H9 (cell line): ENCODE measurements around the gene SMIM9. TPM values are rescaled to one million over a fixed set of nuclear protein-coding genes. Genes with fewer than 3 reads are reported as not detected.

ENCODE experiments used
- DNase-seq: peaks from one replicate; pipeline ENCODE4 v3.0.0-alpha.2; 2017
- H2AFZ ChIP-seq: one replicate; pipeline ENCODE4 v1.6.1; 2013; ENCODE audit warnings: mild to moderate bottlenecking, low read length, control low read depth, moderate library complexity
- H2AK5ac ChIP-seq: 2 replicates; pipeline ENCODE4 v1.6.1; 2013; ENCODE audit warnings: low read length, control low read depth, mixed read lengths; ENCODE audit not compliant: insufficient read length
- H2BK120ac ChIP-seq: one replicate; pipeline ENCODE4 v1.6.1; 2013; ENCODE audit warnings: low read depth, mild to moderate bottlenecking, low read length, control low read depth, inconsistent platforms; ENCODE audit not compliant: poor library complexity, severe bottlenecking
- H2BK12ac ChIP-seq: 2 replicates; pipeline ENCODE4 v1.6.1; 2013; ENCODE audit warnings: low read length, control low read depth, mixed read lengths, low read depth; ENCODE audit not compliant: insufficient read length
- H2BK15ac ChIP-seq: 2 replicates; pipeline ENCODE4 v1.6.1; 2013; ENCODE audit warnings: low read depth, low read length, control low read depth
- H2BK20ac ChIP-seq: one replicate; pipeline ENCODE4 v1.6.1; 2013; ENCODE audit warnings: low read depth, mild to moderate bottlenecking, low read length, control low read depth, inconsistent platforms; ENCODE audit not compliant: poor library complexity, severe bottlenecking
- H2BK5ac ChIP-seq: 2 replicates; pipeline ENCODE4 v1.6.1; 2013; ENCODE audit warnings: low read length, control low read depth, mixed read lengths; ENCODE audit not compliant: insufficient read length
- H3K14ac ChIP-seq: 2 replicates; pipeline ENCODE4 v1.6.1; 2013; ENCODE audit warnings: low read length, control low read depth; ENCODE audit not compliant: insufficient read depth
- H3K18ac ChIP-seq: 2 replicates; pipeline ENCODE4 v1.6.1; 2013; ENCODE audit warnings: low read depth, mild to moderate bottlenecking, mixed read lengths, low read length, control low read depth; ENCODE audit not compliant: insufficient read length
- H3K23ac ChIP-seq: 2 replicates; pipeline ENCODE4 v1.6.1; 2013; ENCODE audit warnings: low read length, control low read depth, mixed read lengths, low read depth; ENCODE audit not compliant: insufficient read length
- H3K23me2 ChIP-seq: 2 replicates; pipeline ENCODE4 v1.6.1; 2013; ENCODE audit warnings: low read depth, mild to moderate bottlenecking, mixed read lengths, low read length, control low read depth; ENCODE audit not compliant: insufficient read length, poor library complexity, severe bottlenecking
- H3K27ac ChIP-seq: 2 replicates; pipeline ENCODE4 v1.5.1; 2013; ENCODE audit warnings: low read length, control low read depth, mixed read lengths, low read depth; ENCODE audit not compliant: insufficient read length
- H3K27me3 ChIP-seq: 2 replicates; pipeline ENCODE4 v1.6.1; 2013; ENCODE audit warnings: low read length, control low read depth, inconsistent platforms; ENCODE audit not compliant: insufficient read depth
- H3K4ac ChIP-seq: 2 replicates; pipeline ENCODE4 v1.6.1; 2013; ENCODE audit warnings: low read depth, mild to moderate bottlenecking, control low read depth, inconsistent platforms, low read length, moderate library complexity
- H3K4me1 ChIP-seq: 2 replicates; pipeline ENCODE4 v1.6.1; 2013; ENCODE audit warnings: low read length, control low read depth, inconsistent platforms; ENCODE audit not compliant: insufficient read depth
- H3K4me2 ChIP-seq: 2 replicates; pipeline ENCODE4 v1.6.1; 2013; ENCODE audit warnings: low read length, control low read depth, mixed read lengths; ENCODE audit not compliant: insufficient read length, insufficient read depth
- H3K56ac ChIP-seq: 2 replicates; pipeline ENCODE4 v1.6.1; 2013; ENCODE audit warnings: low read depth, mild to moderate bottlenecking, mixed read lengths, low read length, control low read depth; ENCODE audit not compliant: insufficient read length
- H3K79me1 ChIP-seq: 2 replicates; pipeline ENCODE4 v1.6.1; 2013; ENCODE audit warnings: low read depth, mild to moderate bottlenecking, moderate library complexity, low read length, control low read depth, inconsistent platforms; ENCODE audit not compliant: insufficient read depth, poor library complexity, severe bottlenecking
- H3K79me2 ChIP-seq: 2 replicates; pipeline ENCODE4 v1.6.1; 2013; ENCODE audit warnings: low read length, control low read depth, inconsistent platforms; ENCODE audit not compliant: insufficient read depth
- H3K9ac ChIP-seq: 2 replicates; pipeline ENCODE4 v1.6.1; 2013; ENCODE audit warnings: low read length, control low read depth, mixed read lengths; ENCODE audit not compliant: insufficient read length; ENCODE audit errors: extremely low read depth
- H3K9me3 ChIP-seq: one replicate; pipeline ENCODE4 v1.6.1; 2013; ENCODE audit warnings: low read depth, low read length, inconsistent platforms; ENCODE audit not compliant: control insufficient read depth
- H3T11ph ChIP-seq: one replicate; pipeline ENCODE4 v1.6.1; 2013; ENCODE audit warnings: mild to moderate bottlenecking, low read length, control low read depth, inconsistent platforms
- H4K20me1 ChIP-seq: one replicate; pipeline ENCODE4 v1.6.1; 2013; ENCODE audit not compliant: control insufficient read depth, insufficient read length, insufficient read depth
- H4K5ac ChIP-seq: 2 replicates; pipeline ENCODE4 v1.6.1; 2013; ENCODE audit warnings: low read depth, mild to moderate bottlenecking, mixed read lengths, low read length, control low read depth; ENCODE audit not compliant: insufficient read length
- H4K8ac ChIP-seq: replicated peaks from 2 replicates; pipeline ENCODE4 v1.6.1; 2013; ENCODE audit warnings: low read length, control low read depth, mixed read lengths, low read depth; ENCODE audit not compliant: insufficient read length
- H4K91ac ChIP-seq: 2 replicates; pipeline ENCODE4 v1.6.1; 2013; ENCODE audit warnings: low read depth, mild to moderate bottlenecking, moderate library complexity, mixed read lengths, low read length, control low read depth; ENCODE audit not compliant: insufficient read length
- H3K27ac Mint-ChIP-seq, 3 experiments: 2 replicates in 2 of 3; 3 replicates in 1 of 3; pipeline ENCODE4 v1.8.0; 2020 to 2021; ENCODE audit warnings: mixed read lengths in 3 of 3, mild to moderate bottlenecking in 1 of 3, moderate library complexity in 1 of 3
- H3K27me3 Mint-ChIP-seq: 2 replicates; pipeline ENCODE4 v1.8.0; 2021; ENCODE audit warnings: low read depth, mild to moderate bottlenecking, moderate library complexity, mixed read lengths
- H3K36me3 Mint-ChIP-seq, 3 experiments: 2 replicates in 2 of 3; 3 replicates in 1 of 3; pipeline ENCODE4 v1.8.0; 2020 to 2021; ENCODE audit warnings: low read depth in 3 of 3, mixed read lengths in 3 of 3; ENCODE audit not compliant: insufficient read depth in 1 of 3
- H3K4me1 Mint-ChIP-seq, 2 experiments: 2 replicates each; pipeline ENCODE4 v1.8.0; 2020; ENCODE audit warnings: mixed read lengths in 2 of 2
- H3K4me3 Mint-ChIP-seq, 2 experiments: 2 replicates in 1 of 2; 3 replicates in 1 of 2; pipeline ENCODE4 v1.8.0; 2020 to 2021; ENCODE audit warnings: mild to moderate bottlenecking in 2 of 2, mixed read lengths in 2 of 2, moderate library complexity in 1 of 2
- H3K9me3 Mint-ChIP-seq, 2 experiments: 2 replicates in 1 of 2; 3 replicates in 1 of 2; pipeline ENCODE4 v1.8.0; 2020; ENCODE audit warnings: mild to moderate bottlenecking in 2 of 2, mixed read lengths in 2 of 2, moderate library complexity in 1 of 2
- WGBS: extraction: QIAGEN DNeasy Blood & Tissue Kit; methylation state at CpG from one replicate; pipeline ENCODE4 v1.1.7; 2013; ENCODE audit warnings: missing lambda C conversion rate, low lambda C conversion rate, mixed read lengths; ENCODE audit not compliant: insufficient read length; ENCODE audit errors: extremely low coverage; 5-methylcytosine and 5-hydroxymethylcytosine counted together
- total RNA-seq: library from RNA; stranded (reverse); gene quantifications from 2 replicates; pipeline ENCODE4 v1.2.1, GENCODE V29; 2021
- TF ChIP-seq, protein P1 (sequence below): fragments of 200-600 bp; sonication (generic); conservative IDR thresholded peaks from 3 replicates; pipeline ENCODE4 v1.8.0; 2021; ENCODE audit warnings: antibody characterized with exemption, mild to moderate bottlenecking

Gene SMIM9
- total RNA-seq, 1 experiment from 2014 or later = not detected

DNA sequence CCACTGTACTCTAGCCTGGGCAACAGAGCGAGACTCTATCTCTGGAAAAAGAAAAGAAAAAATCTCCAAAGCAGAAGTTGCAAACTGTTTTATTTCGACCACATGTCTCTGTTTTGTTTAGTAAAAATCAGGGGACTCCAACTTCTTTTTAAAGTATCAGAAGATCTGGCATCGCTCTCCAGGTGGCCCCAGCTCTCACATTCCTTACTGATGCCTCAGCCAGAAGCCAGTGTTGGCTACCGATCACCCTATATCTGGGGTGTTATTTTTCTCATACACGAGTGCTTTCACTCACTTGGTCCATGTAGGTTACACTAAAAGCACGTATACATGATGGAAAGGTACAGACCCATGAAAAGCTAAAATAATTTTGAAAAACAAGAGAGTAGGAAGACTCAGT lies 37.5 kb downstream of the SMIM9 start:
- H2BK5ac ChIP-seq = no peak overlapping the region
- H4K5ac ChIP-seq = no peak overlapping the region
- no peak overlapping the region for H3T11ph ChIP-seq
- DNase-seq = no peak
- H3K27ac Mint-ChIP-seq = no peak overlapping the region
- H3K9me3 ChIP-seq = peaks cover 42% of the 10 kb centered on the region
- H3K56ac ChIP-seq = no peak overlapping the region
- no peak overlapping the region for H2BK15ac ChIP-seq
- TF ChIP-seq, protein P1, sequence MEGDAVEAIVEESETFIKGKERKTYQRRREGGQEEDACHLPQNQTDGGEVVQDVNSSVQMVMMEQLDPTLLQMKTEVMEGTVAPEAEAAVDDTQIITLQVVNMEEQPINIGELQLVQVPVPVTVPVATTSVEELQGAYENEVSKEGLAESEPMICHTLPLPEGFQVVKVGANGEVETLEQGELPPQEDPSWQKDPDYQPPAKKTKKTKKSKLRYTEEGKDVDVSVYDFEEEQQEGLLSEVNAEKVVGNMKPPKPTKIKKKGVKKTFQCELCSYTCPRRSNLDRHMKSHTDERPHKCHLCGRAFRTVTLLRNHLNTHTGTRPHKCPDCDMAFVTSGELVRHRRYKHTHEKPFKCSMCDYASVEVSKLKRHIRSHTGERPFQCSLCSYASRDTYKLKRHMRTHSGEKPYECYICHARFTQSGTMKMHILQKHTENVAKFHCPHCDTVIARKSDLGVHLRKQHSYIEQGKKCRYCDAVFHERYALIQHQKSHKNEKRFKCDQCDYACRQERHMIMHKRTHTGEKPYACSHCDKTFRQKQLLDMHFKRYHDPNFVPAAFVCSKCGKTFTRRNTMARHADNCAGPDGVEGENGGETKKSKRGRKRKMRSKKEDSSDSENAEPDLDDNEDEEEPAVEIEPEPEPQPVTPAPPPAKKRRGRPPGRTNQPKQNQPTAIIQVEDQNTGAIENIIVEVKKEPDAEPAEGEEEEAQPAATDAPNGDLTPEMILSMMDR = no peak
- no peak overlapping the region for H3K23ac ChIP-seq
- no peak overlapping the region for H3K14ac ChIP-seq
- H3K9me3 Mint-ChIP-seq = peaks cover 70 to 72% of the 10 kb centered on the region in 2 experiments
- peaks cover 7% of the 10 kb centered on the region for H3K27me3 Mint-ChIP-seq
- peaks cover 2% of the 10 kb centered on the region for H3K23me2 ChIP-seq
- H3K9ac ChIP-seq = no peak overlapping the region
- no peak overlapping the region for H2BK20ac ChIP-seq
- no peaks in the 10 kb centered on the region; the same call in 1 of the 2 replicates for H3K79me2 ChIP-seq
- no peaks in the 10 kb centered on the region for H4K20me1 ChIP-seq
- H2AK5ac ChIP-seq = no peak overlapping the region
- no peak overlapping the region for H3K18ac ChIP-seq
- no peak overlapping the region for H4K8ac ChIP-seq
- WGBS = no CpG with 5 or more reads among the region's 6 CpGs
- H2BK120ac ChIP-seq = no peak overlapping the region
- H3K27ac ChIP-seq = no peak overlapping the region
- no peak overlapping the region for H3K4me2 ChIP-seq
- H2BK12ac ChIP-seq = no peak overlapping the region
- peaks cover 0 to 6% (median 1%) of the 10 kb centered on the region in 3 experiments; a peak in 5 of 7 replicates for H3K36me3 Mint-ChIP-seq
- no peak overlapping the region for H4K91ac ChIP-seq
- no peak overlapping the region for H3K4me3 Mint-ChIP-seq
- H2AFZ ChIP-seq = no peak overlapping the region
- H3K4me1 Mint-ChIP-seq = peaks cover 15 to 20% of the 10 kb centered on the region in 2 experiments
- no peak overlapping the region for H3K4ac ChIP-seq
- no peaks in the 10 kb centered on the region for H3K79me1 ChIP-seq
- H3K4me1 ChIP-seq = no peaks in the 10 kb centered on the region; the same call in 1 of the 2 replicates
- 0 out of 2 replicates have a peak, but pooled peaks cover 2% of the 10 kb centered on the region for H3K27me3 ChIP-seq
